Liver (tissue), 9 donors: Measurements from ENCODE around the gene DPEP3. TPM values are rescaled to one million over a fixed set of nuclear protein-coding genes. Genes with fewer than 3 reads are reported as not detected.

Experiments used
- DNase-seq: peaks from one replicate; pipeline ENCODE4 v3.0.0-alpha.2; 2017; ENCODE audit warnings: low spot score
- H3K27ac ChIP-seq, 2 donors: one replicate each; pipeline ENCODE4 v1.7.0; 2013; ENCODE audit warnings: inconsistent platforms in 2 of 2, low read length in 2 of 2, control low read depth in 1 of 2, low read depth in 1 of 2, mild to moderate bottlenecking in 1 of 2
- H3K27me3 ChIP-seq, 4 donors: one replicate each; pipeline versions ENCODE4 v1.6.1 to v1.7.0; 2013; ENCODE audit warnings: low read length in 3 of 4, inconsistent platforms in 1 of 4, mild to moderate bottlenecking in 1 of 4, moderate library complexity in 1 of 4; ENCODE audit not compliant: control insufficient read depth in 4 of 4, insufficient read depth in 4 of 4
- H3K36me3 ChIP-seq, 4 donors: one replicate each; pipeline versions ENCODE4 v1.6.1 to v1.7.0; 2013; ENCODE audit warnings: low read length in 3 of 4, mild to moderate bottlenecking in 3 of 4, low read depth in 1 of 4, moderate library complexity in 1 of 4; ENCODE audit not compliant: control insufficient read depth in 4 of 4, insufficient read depth in 3 of 4
- H3K4me1 ChIP-seq, 4 donors: one replicate each; pipeline versions ENCODE4 v1.6.1 to v1.7.0; 2013; ENCODE audit warnings: low read length in 3 of 4, mild to moderate bottlenecking in 3 of 4, moderate library complexity in 1 of 4; ENCODE audit not compliant: control insufficient read depth in 4 of 4, insufficient read depth in 4 of 4
- H3K4me3 ChIP-seq, 3 donors: one replicate each; pipeline versions ENCODE4 v1.6.1 to v1.7.0; 2013; ENCODE audit warnings: low read length in 3 of 3, control low read depth in 1 of 3, low read depth in 1 of 3, mild to moderate bottlenecking in 1 of 3
- H3K9ac ChIP-seq, 2 donors: one replicate each; pipeline ENCODE4 v1.7.0; 2013; ENCODE audit warnings: low read length in 2 of 2, mild to moderate bottlenecking in 2 of 2, moderate library complexity in 2 of 2, control low read depth in 1 of 2, low read depth in 1 of 2
- H3K9me3 ChIP-seq, 4 donors: one replicate each; pipeline versions ENCODE4 v1.6.1 to v1.7.0; 2013; ENCODE audit warnings: low read length in 3 of 4; ENCODE audit not compliant: control insufficient read depth in 4 of 4
- EGR1 ChIP-seq, 2 donors: IDR thresholded peaks; 2 replicates each; pipeline ENCODE4 v1.6.1; 2016 to 2018; ENCODE audit warnings: antibody characterized with exemption in 2 of 2, low read depth in 2 of 2
- FOXA1 ChIP-seq: IDR thresholded peaks from 2 replicates; pipeline ENCODE4 v1.6.1; 2016; ENCODE audit warnings: antibody characterized with exemption
- FOXA2 ChIP-seq: IDR thresholded peaks from 2 replicates; pipeline ENCODE4 v1.6.1; 2016; ENCODE audit warnings: antibody characterized with exemption
- GABPA ChIP-seq, 2 donors: IDR thresholded peaks in 1 of 2; conservative IDR thresholded peaks in 1 of 2; 2 replicates each; pipeline ENCODE4 v1.6.1; 2016; ENCODE audit warnings: antibody characterized with exemption in 2 of 2, mild to moderate bottlenecking in 1 of 2, moderate library complexity in 1 of 2
- HNF4A ChIP-seq, 2 donors: conservative IDR thresholded peaks; 2 replicates each; pipeline ENCODE4 v1.6.1; 2016; ENCODE audit warnings: antibody characterized with exemption in 2 of 2, mild to moderate bottlenecking in 2 of 2
- HNF4G ChIP-seq: IDR thresholded peaks from 2 replicates; pipeline ENCODE4 v1.6.1; 2016; ENCODE audit warnings: antibody characterized with exemption
- JUND ChIP-seq, 2 donors: IDR thresholded peaks; 2 replicates each; pipeline ENCODE4 v1.6.1; 2016; ENCODE audit warnings: antibody characterized with exemption in 2 of 2
- NR2F2 ChIP-seq: IDR thresholded peaks from 2 replicates; pipeline ENCODE4 v1.6.1; 2016; ENCODE audit warnings: antibody characterized with exemption
- RAD21 ChIP-seq, 2 donors: IDR thresholded peaks; 2 replicates each; pipeline ENCODE4 v1.6.1; 2016; ENCODE audit warnings: antibody characterized with exemption in 2 of 2, mild to moderate bottlenecking in 2 of 2
- RXRA ChIP-seq, 2 donors: IDR thresholded peaks; 2 replicates each; pipeline ENCODE4 v1.6.1; 2017 to 2018; ENCODE audit warnings: antibody characterized with exemption in 2 of 2, mild to moderate bottlenecking in 1 of 2
- SP1 ChIP-seq: IDR thresholded peaks from 2 replicates; pipeline ENCODE4 v1.6.1; 2018; ENCODE audit warnings: antibody characterized with exemption, mild to moderate bottlenecking
- TAF1 ChIP-seq: conservative IDR thresholded peaks from 2 replicates; pipeline ENCODE4 v1.6.1; 2016; ENCODE audit warnings: antibody characterized with exemption, mild to moderate bottlenecking
- YY1 ChIP-seq: IDR thresholded peaks from 2 replicates; pipeline ENCODE4 v1.6.1; 2016; ENCODE audit warnings: antibody characterized with exemption, mild to moderate bottlenecking
- WGBS: extraction: QIAGEN DNeasy Blood & Tissue Kit; methylation state at CpG from one replicate; pipeline ENCODE4 v1.1.7; 2013; 5-methylcytosine and 5-hydroxymethylcytosine counted together
- polyA plus RNA-seq, 2 donors: library from polyadenylated mRNA; stranded (reverse) in 1 of 2; unstranded in 1 of 2; fragments of 200-250 nt in 1 of 2; fragments of >200 nt in 1 of 2; fragmentation: Nextera tagmentation in 1 of 2; extraction: Ambion mirVana in 1 of 2; gene quantifications; one replicate each; pipeline versions ENCODE4 v1.2.1 to v1.2.3, GENCODE V29; 2013 to 2015
- total RNA-seq, 2 donors: library from RNA; depleted of rRNA; stranded (reverse); fragments of >200 nt; gene quantifications; one replicate each; pipeline ENCODE4 v1.2.3, GENCODE V29; 2014
- TF ChIP-seq, protein P1 (sequence below): IDR thresholded peaks from 2 replicates; pipeline ENCODE4 v1.6.1; 2016; ENCODE audit warnings: antibody characterized with exemption, mild to moderate bottlenecking
- TF ChIP-seq, protein P2 (sequence below): IDR thresholded peaks from 2 replicates; pipeline ENCODE4 v1.6.1; 2016; ENCODE audit warnings: antibody characterized with exemption
- TF ChIP-seq, protein P3 (sequence below): fragments of 150-350 bp; IDR thresholded peaks from 2 replicates; pipeline ENCODE4 v1.5.1; 2017; ENCODE audit warnings: improper control_type of control experiment, low read depth, low read length; ENCODE audit not compliant: missing input control
- TF ChIP-seq, protein P4 (sequence below): IDR thresholded peaks from 2 replicates; pipeline ENCODE4 v1.6.1; 2016; ENCODE audit warnings: antibody characterized with exemption
- TF ChIP-seq, protein P5 (sequence below): IDR thresholded peaks from 2 replicates; pipeline ENCODE4 v1.6.1; 2016; ENCODE audit warnings: antibody characterized with exemption
- donor health status: healthy.
- donor health status: healthy.
- donor health status: healthy.
- donor health status: healthy.
- donor health status: healthy.

The DPEP3 gene
- total and polyA plus RNA-seq, 4 donors, result 0.08 to 0.37 (median 0.22) TPM; not detected in 1

DNA sequence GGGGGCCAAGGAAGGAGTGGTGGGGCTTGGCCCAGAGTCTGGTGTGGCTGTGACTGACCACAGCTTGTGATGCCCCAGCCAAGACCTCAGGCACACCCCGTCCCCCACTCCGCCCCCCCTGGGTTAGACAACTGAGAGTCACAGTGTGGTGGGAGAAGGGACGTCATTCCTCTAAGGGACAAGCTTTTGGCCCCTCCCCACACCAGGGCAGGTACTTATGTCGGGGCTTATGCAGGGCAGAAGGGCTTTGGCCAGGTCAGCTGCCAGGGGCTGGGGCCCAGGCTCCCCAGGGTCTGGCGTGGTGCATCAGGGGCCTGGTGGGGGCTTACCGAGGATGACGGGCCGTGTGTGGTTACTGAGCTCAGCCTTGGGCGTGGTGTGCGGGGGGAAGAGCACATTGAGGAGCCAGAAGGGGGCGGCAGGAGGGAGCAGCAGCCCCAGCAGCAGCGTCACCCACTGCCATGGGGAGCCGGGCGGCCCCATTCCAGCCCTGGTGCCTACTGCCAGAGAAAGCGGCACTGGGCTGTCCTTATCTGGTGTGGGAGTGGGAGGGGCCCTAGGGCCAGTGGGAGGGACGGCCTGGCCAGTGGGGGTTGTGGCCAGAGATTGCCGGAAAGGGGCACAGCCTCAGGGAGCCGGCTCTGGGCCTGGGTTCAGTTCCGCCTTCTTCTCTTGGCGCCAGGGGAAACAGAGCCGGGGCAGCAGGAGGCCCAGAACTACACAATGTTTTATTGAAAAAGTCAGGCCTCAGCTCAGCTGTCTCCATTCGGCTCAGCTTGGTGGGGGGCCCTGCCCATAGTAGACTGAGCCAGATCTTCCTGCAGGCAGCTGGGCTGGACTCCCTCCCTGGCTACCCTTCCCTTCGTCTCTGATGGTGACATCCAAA, 36.4 kb downstream of the DPEP3 start, which contains the start of gene LCAT:
Gene LCAT, minus strand, starts transcription at position 502 of the 886 bp plus-strand sequence. Its CDS starts 19 bp downstream, at position 483.
- no peaks in the 10 kb centered on the region for H3K27me3 ChIP-seq
- peak within 1 kb of the TSS; percentile 71 to 85 for H3K27ac ChIP-seq
- DNase-seq, result peak; percentile 54
- peaks cover 9 to 55% (median 36%) of the 10 kb centered on the region in 4 donors for H3K4me1 ChIP-seq
- H3K36me3 ChIP-seq, result peaks cover 12 to 39% (median 16%) of the 10 kb centered on the region in 4 donors
- no peak within 1 kb of the TSS for H3K9ac ChIP-seq
- TF ChIP-seq YY1 (peak; percentile 60), EGR1 (IDR thresholded peaks at IDR 0.05; ENCODE audit: low read depth in 2 of 2) (peak in 1 of 2 donors; percentile 49), FOXA2 (no peak), SP1 (peak; percentile 66), TAF1 (no peak), FOXA1 (peak; percentile 15), HNF4G (peak; percentile 5), RAD21 (IDR thresholded peaks at IDR 0.05) (peak in 1 of 2 donors; percentile 33), HNF4A (conservative IDR thresholded peaks at IDR 0.05) (peak; percentile 15 to 52), RXRA (IDR thresholded peaks at IDR 0.05) (peak; percentile 58 to 72), GABPA (IDR thresholded peaks at IDR 0.05 in 1 of 2, conservative IDR thresholded peaks at IDR 0.05 in 1 of 2) (peak in 1 of 2 donors; percentile 57), JUND (IDR thresholded peaks at IDR 0.05) (no peak), NR2F2 (no peak)
- TF ChIP-seq, protein P1, sequence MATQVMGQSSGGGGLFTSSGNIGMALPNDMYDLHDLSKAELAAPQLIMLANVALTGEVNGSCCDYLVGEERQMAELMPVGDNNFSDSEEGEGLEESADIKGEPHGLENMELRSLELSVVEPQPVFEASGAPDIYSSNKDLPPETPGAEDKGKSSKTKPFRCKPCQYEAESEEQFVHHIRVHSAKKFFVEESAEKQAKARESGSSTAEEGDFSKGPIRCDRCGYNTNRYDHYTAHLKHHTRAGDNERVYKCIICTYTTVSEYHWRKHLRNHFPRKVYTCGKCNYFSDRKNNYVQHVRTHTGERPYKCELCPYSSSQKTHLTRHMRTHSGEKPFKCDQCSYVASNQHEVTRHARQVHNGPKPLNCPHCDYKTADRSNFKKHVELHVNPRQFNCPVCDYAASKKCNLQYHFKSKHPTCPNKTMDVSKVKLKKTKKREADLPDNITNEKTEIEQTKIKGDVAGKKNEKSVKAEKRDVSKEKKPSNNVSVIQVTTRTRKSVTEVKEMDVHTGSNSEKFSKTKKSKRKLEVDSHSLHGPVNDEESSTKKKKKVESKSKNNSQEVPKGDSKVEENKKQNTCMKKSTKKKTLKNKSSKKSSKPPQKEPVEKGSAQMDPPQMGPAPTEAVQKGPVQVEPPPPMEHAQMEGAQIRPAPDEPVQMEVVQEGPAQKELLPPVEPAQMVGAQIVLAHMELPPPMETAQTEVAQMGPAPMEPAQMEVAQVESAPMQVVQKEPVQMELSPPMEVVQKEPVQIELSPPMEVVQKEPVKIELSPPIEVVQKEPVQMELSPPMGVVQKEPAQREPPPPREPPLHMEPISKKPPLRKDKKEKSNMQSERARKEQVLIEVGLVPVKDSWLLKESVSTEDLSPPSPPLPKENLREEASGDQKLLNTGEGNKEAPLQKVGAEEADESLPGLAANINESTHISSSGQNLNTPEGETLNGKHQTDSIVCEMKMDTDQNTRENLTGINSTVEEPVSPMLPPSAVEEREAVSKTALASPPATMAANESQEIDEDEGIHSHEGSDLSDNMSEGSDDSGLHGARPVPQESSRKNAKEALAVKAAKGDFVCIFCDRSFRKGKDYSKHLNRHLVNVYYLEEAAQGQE, result peak; percentile 85
- TF ChIP-seq, protein P2, sequence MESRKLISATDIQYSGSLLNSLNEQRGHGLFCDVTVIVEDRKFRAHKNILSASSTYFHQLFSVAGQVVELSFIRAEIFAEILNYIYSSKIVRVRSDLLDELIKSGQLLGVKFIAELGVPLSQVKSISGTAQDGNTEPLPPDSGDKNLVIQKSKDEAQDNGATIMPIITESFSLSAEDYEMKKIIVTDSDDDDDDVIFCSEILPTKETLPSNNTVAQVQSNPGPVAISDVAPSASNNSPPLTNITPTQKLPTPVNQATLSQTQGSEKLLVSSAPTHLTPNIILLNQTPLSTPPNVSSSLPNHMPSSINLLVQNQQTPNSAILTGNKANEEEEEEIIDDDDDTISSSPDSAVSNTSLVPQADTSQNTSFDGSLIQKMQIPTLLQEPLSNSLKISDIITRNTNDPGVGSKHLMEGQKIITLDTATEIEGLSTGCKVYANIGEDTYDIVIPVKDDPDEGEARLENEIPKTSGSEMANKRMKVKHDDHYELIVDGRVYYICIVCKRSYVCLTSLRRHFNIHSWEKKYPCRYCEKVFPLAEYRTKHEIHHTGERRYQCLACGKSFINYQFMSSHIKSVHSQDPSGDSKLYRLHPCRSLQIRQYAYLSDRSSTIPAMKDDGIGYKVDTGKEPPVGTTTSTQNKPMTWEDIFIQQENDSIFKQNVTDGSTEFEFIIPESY, result no peak
- TF ChIP-seq, protein P3, sequence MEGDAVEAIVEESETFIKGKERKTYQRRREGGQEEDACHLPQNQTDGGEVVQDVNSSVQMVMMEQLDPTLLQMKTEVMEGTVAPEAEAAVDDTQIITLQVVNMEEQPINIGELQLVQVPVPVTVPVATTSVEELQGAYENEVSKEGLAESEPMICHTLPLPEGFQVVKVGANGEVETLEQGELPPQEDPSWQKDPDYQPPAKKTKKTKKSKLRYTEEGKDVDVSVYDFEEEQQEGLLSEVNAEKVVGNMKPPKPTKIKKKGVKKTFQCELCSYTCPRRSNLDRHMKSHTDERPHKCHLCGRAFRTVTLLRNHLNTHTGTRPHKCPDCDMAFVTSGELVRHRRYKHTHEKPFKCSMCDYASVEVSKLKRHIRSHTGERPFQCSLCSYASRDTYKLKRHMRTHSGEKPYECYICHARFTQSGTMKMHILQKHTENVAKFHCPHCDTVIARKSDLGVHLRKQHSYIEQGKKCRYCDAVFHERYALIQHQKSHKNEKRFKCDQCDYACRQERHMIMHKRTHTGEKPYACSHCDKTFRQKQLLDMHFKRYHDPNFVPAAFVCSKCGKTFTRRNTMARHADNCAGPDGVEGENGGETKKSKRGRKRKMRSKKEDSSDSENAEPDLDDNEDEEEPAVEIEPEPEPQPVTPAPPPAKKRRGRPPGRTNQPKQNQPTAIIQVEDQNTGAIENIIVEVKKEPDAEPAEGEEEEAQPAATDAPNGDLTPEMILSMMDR, result no peak
- TF ChIP-seq, protein P4, sequence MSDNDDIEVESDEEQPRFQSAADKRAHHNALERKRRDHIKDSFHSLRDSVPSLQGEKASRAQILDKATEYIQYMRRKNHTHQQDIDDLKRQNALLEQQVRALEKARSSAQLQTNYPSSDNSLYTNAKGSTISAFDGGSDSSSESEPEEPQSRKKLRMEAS, result no peak
- TF ChIP-seq, protein P5, sequence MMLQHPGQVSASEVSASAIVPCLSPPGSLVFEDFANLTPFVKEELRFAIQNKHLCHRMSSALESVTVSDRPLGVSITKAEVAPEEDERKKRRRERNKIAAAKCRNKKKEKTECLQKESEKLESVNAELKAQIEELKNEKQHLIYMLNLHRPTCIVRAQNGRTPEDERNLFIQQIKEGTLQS, result no peak
- no peaks in the 10 kb centered on the region for H3K9me3 ChIP-seq
- H3K4me3 ChIP-seq, result peak within 1 kb of the TSS; percentile 59 to 72 (median 62)
- 24% methylated on average over 23 of the region's 23 CpGs for WGBS
